PC-3 (cell line): ENCODE data around the gene FBXL13.

Experiments
- EZH2phosphoT487 ChIP-seq: fragments of 300-600 bp; sonication (generic); IDR thresholded peaks from 2 replicates; pipeline ENCODE4 v1.6.1; 2018; ENCODE audit warnings: mild to moderate bottlenecking, antibody characterized with exemption, low read length, borderline replicate concordance
- TF ChIP-seq, protein P1 (sequence below): fragments of 300-600 bp; sonication (generic); conservative IDR thresholded peaks from 2 replicates; pipeline ENCODE4 v1.5.1; 2017; ENCODE audit warnings: antibody characterized with exemption, low read depth, mild to moderate bottlenecking, low read length

- TF ChIP-seq EZH2phosphoT487: no peak
- TF ChIP-seq, protein P1, sequence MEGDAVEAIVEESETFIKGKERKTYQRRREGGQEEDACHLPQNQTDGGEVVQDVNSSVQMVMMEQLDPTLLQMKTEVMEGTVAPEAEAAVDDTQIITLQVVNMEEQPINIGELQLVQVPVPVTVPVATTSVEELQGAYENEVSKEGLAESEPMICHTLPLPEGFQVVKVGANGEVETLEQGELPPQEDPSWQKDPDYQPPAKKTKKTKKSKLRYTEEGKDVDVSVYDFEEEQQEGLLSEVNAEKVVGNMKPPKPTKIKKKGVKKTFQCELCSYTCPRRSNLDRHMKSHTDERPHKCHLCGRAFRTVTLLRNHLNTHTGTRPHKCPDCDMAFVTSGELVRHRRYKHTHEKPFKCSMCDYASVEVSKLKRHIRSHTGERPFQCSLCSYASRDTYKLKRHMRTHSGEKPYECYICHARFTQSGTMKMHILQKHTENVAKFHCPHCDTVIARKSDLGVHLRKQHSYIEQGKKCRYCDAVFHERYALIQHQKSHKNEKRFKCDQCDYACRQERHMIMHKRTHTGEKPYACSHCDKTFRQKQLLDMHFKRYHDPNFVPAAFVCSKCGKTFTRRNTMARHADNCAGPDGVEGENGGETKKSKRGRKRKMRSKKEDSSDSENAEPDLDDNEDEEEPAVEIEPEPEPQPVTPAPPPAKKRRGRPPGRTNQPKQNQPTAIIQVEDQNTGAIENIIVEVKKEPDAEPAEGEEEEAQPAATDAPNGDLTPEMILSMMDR: no peak
These were observed 77.6 kb downstream of the FBXL13 start for GRCh38 chr7:102996957-102997356.
